Nephron (organoid): ENCODE measurements around the gene ELMO1.

ENCODE experiments used
- H3K27ac Mint-ChIP-seq, 3 experiments: 2 replicates each; pipeline ENCODE4 v1.8.0; 2020; ENCODE audit warnings: mixed read lengths in 3 of 3, mild to moderate bottlenecking in 2 of 3, moderate library complexity in 1 of 3
- H3K27me3 Mint-ChIP-seq: 2 replicates; pipeline ENCODE4 v1.8.0; 2021; ENCODE audit warnings: low read depth, mild to moderate bottlenecking, moderate library complexity, mixed read lengths
- H3K36me3 Mint-ChIP-seq: 2 replicates; pipeline ENCODE4 v1.8.0; 2020; ENCODE audit warnings: low read depth, mixed read lengths
- H3K4me1 Mint-ChIP-seq: 2 replicates; pipeline ENCODE4 v1.8.0; 2020; ENCODE audit warnings: mixed read lengths
- H3K4me3 Mint-ChIP-seq, 3 experiments: 2 replicates each; pipeline ENCODE4 v1.8.0; 2020; ENCODE audit warnings: mild to moderate bottlenecking in 3 of 3, mixed read lengths in 3 of 3, moderate library complexity in 2 of 3
- H3K9me3 Mint-ChIP-seq: 2 replicates; pipeline ENCODE4 v1.8.0; 2020; ENCODE audit warnings: mixed read lengths
- TF ChIP-seq, protein P1 (sequence below), 3 experiments: fragments of 200-600 bp; sonication (generic); IDR thresholded peaks; one replicate each; pipeline ENCODE4 v1.5.0; 2021; ENCODE audit warnings: antibody characterized with exemption in 3 of 3; ENCODE audit not compliant: unreplicated experiment in 3 of 3

The ELMO1 gene

DNA sequence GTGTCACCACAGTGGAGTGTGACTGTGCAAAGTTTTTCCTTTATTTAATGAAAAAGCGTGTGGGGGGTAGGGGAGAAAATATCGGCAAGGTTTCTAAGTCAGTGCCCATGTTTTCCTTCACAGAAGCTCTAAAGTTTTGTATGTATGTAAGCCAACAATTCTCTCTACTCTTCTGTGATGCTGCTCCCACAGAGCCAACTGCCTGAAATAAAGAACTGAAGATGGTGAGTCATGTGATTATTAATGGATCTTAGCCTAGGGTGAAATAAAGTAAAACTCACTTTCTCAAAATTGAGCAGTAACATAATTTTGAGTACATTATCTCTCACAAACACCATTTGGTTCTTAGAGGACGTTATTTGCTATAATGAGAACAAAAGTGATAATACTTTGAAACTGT lies 143.7 kb downstream of the ELMO1 start:
- H3K27ac Mint-ChIP-seq: peak overlapping the region in 1 of 3 experiments; percentile 2
- peaks cover 10% of the 10 kb centered on the region for H3K9me3 Mint-ChIP-seq
- H3K36me3 Mint-ChIP-seq: peaks cover 3% of the 10 kb centered on the region
- TF ChIP-seq, protein P1, sequence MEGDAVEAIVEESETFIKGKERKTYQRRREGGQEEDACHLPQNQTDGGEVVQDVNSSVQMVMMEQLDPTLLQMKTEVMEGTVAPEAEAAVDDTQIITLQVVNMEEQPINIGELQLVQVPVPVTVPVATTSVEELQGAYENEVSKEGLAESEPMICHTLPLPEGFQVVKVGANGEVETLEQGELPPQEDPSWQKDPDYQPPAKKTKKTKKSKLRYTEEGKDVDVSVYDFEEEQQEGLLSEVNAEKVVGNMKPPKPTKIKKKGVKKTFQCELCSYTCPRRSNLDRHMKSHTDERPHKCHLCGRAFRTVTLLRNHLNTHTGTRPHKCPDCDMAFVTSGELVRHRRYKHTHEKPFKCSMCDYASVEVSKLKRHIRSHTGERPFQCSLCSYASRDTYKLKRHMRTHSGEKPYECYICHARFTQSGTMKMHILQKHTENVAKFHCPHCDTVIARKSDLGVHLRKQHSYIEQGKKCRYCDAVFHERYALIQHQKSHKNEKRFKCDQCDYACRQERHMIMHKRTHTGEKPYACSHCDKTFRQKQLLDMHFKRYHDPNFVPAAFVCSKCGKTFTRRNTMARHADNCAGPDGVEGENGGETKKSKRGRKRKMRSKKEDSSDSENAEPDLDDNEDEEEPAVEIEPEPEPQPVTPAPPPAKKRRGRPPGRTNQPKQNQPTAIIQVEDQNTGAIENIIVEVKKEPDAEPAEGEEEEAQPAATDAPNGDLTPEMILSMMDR (IDR thresholded peaks at IDR 0.05; ENCODE audit: unreplicated experiment in 3 of 3): no peak
- no peak overlapping the region for H3K4me3 Mint-ChIP-seq
- peaks cover 23% of the 10 kb centered on the region for H3K4me1 Mint-ChIP-seq
- no peaks in the 10 kb centered on the region for H3K27me3 Mint-ChIP-seq

DNA sequence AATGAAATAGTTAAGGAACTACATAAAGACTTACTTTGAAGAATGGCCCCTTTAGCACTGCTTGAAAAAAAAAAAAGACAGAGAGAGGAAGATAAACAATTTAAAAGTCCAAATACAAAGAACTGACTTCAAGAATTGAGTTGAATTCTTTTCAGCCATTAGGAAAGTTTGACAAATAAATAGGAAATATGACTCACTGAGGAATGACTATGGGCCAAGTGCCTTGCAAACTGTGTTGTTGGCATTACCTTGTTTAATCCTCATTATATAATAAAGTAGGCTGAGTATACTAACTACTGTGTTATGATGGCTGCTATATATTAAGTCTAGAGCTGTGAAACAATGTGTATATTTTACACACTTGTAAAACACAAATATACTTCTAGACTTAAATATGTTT lies 151.1 kb downstream of the ELMO1 start:
- H3K4me1 Mint-ChIP-seq: peaks cover 10% of the 10 kb centered on the region
- H3K27me3 Mint-ChIP-seq: no peaks in the 10 kb centered on the region
- peaks cover 13% of the 10 kb centered on the region for H3K9me3 Mint-ChIP-seq
- no peak overlapping the region for H3K4me3 Mint-ChIP-seq
- TF ChIP-seq, protein P1 (IDR thresholded peaks at IDR 0.05; ENCODE audit: unreplicated experiment in 3 of 3): no peak
- no peak overlapping the region for H3K27ac Mint-ChIP-seq
- H3K36me3 Mint-ChIP-seq: no peaks in the 10 kb centered on the region

DNA sequence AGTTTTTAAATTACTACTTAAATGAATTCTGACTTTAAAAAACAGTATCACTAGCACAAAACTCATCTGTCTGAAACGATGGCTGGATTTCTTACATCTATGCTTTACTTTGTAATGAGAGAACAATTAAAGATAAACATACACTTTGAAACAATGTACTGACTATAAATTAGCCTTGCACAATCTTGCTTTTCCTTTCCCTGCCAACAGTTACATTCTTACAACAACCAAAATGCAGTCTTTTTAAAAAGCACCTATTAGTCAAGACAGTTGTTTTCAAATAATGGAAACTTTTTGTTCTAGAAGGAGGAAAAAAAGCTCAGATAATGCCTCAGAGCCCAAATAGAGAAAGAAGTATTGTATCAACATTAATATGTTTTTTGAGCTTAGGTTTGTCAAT lies 153.3 kb downstream of the ELMO1 start:
- Mint-ChIP-seq H3K9me3 (peaks cover 11% of the 10 kb centered on the region), H3K4me1 (peaks cover 20% of the 10 kb centered on the region), H3K27ac (no peak overlapping the region), H3K27me3 (peaks cover 4% of the 10 kb centered on the region), H3K36me3 (peaks cover 8% of the 10 kb centered on the region), H3K4me3 (no peak overlapping the region)
- TF ChIP-seq, protein P1 (IDR thresholded peaks at IDR 0.05; ENCODE audit: unreplicated experiment in 3 of 3): no peak

DNA sequence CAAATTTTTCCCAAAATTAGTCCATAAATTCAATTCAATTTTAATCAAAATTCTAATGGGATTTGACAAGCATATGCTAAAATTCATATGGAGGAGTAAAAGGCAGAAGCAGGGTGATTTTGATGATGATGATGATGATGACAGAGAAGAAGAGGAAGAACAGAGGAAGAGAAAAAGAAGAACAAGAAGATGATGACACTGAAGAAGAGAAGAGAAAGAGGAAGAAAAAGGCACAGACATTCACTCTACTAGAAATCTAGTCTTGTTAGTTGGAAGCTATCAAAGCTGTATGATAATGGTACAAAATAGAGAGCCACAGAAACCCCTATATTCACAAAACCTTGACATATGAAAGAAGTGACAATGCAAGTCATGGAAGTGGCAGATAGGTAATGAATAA lies 157.9 kb downstream of the ELMO1 start:
- Mint-ChIP-seq H3K4me1 (peaks cover 52% of the 10 kb centered on the region), H3K27me3 (peaks cover 4% of the 10 kb centered on the region), H3K4me3 (no peak overlapping the region), H3K9me3 (peaks cover 6% of the 10 kb centered on the region), H3K36me3 (peaks cover 8% of the 10 kb centered on the region), H3K27ac (peak overlapping the region in 1 of 3 experiments; percentile 12)
- TF ChIP-seq, protein P1 (IDR thresholded peaks at IDR 0.05; ENCODE audit: unreplicated experiment in 3 of 3): no peak

DNA sequence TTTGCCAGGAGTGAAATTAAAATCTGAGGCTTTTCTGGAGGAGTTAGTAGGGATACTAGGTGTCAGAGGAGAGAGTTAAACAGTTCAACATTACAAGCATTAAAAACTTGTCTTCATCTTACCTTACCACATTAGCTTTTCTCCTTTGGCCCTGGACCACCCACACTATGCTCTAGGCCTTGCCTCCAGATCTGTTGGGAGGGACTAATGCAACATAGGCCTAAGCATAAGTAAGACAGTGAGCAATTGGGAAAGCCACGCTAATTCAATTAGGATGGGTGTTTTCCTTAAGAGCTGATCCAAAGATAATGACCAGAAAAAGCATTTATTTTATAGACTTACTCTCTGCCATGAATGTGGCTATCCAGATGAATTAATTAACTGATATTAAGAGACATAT lies 158.9 kb downstream of the ELMO1 start:
- Mint-ChIP-seq H3K27ac (peak overlapping the region; percentile 37 to 87 (median 71)), H3K9me3 (peaks cover 6% of the 10 kb centered on the region), H3K36me3 (peaks cover 8% of the 10 kb centered on the region), H3K4me3 (peak overlapping the region in 1 of 3 experiments; percentile 63), H3K4me1 (peaks cover 57% of the 10 kb centered on the region), H3K27me3 (peaks cover 4% of the 10 kb centered on the region)
- TF ChIP-seq, protein P1 (IDR thresholded peaks at IDR 0.05; ENCODE audit: unreplicated experiment in 3 of 3): no peak

DNA sequence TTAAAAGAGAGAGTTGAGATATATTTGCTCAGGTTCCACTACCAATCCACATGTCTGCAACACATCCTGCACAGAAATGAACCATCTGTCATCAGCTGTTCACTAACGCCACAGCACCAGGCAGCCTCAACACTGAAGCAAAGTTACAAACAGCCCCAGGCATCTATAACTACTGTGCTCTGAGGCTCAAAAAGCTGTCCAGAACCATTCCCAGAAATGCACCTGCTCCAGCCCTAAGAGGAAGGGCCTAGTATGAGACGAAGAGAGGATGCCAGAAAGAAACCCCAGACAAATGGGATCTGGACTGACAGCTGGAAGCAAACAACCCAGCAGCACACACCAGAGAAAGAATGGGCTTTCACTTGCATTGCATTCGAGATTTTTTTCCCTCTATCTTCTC lies 159.3 kb downstream of the ELMO1 start:
- Mint-ChIP-seq H3K27me3 (peaks cover 4% of the 10 kb centered on the region), H3K4me3 (peak overlapping the region in 1 of 3 experiments; percentile 63), H3K27ac (peak overlapping the region; percentile 37 to 87 (median 71)), H3K9me3 (peaks cover 6% of the 10 kb centered on the region), H3K4me1 (peaks cover 61% of the 10 kb centered on the region), H3K36me3 (peaks cover 8% of the 10 kb centered on the region)
- TF ChIP-seq, protein P1 (IDR thresholded peaks at IDR 0.05; ENCODE audit: unreplicated experiment in 3 of 3): no peak
